LNCAP (cell line): ENCODE measurements around the gene ACAA2.

Source experiments
- CTCF ChIP-seq: fragments of 450-650 bp; IDR thresholded peaks from 2 replicates; pipeline ENCODE4 v1.5.1; 2017; ENCODE audit warnings: mild to moderate bottlenecking

Gene ACAA2

GRCh38 chr18:49856496-49856895, 43.2 kb upstream of the ACAA2 start:
- TF ChIP-seq CTCF: no peak

GRCh38 chr18:49855711-49856415, 42.5 kb upstream of the ACAA2 start:
- TF ChIP-seq CTCF: no peak

DNA sequence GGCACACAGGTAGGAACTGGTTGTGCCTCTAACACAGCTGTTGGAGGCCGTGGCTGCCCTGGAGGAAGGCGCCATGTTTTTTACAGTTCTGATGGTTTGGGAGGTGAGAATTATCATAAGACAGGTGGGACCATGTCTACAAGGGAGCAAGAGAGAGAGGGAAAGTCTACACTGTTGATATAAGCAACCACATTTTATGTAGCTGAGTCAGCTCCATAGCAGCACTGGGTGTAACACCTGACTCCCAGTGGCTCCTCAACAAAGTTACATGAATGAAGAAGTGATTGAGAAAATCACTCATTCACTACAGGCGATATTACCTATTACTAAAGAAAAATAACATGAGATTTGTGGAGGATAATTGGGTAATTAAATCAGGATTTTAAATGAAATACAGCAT, 41.3 kb upstream of the ACAA2 start:
- no peak for TF ChIP-seq CTCF

- TF ChIP-seq CTCF: no peak
These were observed 40.1 kb upstream of the ACAA2 start for GRCh38 chr18:49853436-49853835.

DNA sequence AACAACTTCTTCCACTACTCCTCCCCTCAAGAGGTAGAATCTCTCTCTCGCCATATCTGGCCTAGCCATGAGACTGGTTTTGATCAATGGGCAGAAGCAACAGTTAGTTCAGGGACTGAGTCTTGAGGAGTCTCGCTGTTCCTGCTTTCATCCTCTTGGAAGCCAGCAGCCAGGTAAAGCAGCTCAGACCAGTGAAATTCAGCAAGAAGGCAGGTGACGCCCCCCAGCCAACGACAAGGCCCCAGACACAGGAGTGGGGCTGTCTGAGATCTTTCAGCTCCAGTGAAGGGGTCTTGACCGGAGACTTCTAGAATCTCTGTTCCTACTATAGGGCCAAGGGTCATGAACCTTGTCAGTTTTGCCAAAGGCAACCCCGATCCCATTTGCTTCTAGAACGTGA, 39.7 kb upstream of the ACAA2 start:
- no peak for TF ChIP-seq CTCF

DNA sequence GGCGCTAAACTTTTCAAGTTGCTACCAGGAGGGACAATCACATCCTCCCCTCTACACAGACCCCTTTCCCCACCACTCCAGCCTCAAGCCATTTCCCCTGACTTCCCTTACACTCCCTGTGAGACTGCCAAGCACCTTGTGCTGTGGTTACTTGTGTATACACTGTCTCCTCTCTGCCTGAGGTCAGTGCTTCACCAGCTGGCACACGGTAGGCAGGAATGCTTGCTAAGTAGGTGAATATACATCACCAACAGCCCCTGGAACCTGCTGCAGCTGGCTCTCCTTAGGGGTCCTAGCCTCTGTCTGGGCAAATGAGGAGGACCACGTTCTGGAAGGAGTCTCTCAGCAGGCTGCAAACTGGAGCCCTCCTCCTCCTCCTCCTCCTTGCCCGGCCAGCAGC, 38.3 kb upstream of the ACAA2 start:
- no peak for TF ChIP-seq CTCF

GRCh38 chr18:49850636-49851035, 37.3 kb upstream of the ACAA2 start:
- TF ChIP-seq CTCF: no peak
